HG02642 (cell line): ENCODE results near the gene ULK3.

Experiments
- ATAC-seq: cut with Tn5 transposase; IDR thresholded peaks from one replicate; pipeline ENCODE4 v1.9.1; 2021; ENCODE audit warnings: mild to moderate bottlenecking; ENCODE audit not compliant: unreplicated experiment, poor library complexity

ULK3 gene

DNA sequence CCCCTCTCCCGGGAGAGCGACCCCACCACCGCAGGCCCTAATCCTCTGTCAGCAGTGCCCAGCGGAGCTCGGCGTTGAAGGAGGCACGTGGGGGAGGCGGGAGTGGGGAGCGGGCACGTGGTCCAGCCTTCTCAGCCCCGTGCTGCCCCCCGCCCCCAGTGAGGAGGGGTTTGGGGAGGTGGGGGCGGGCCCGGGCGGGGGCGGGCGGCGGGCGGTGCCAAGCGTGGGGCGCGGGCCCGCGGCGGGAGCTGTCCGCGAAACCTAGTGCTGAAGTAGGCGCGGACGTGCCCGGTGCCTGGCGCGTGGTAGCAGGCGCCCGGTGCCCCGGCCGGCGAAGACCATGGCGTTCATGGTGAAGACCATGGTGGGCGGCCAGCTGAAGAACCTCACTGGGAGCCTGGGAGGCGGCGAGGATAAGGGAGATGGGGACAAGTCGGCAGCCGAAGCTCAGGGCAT is 16.6 kb downstream of the ULK3 start, which contains the start of gene CPLX3:
Gene CPLX3 (plus strand): TSS at position 264 of the 456 bp plus-strand sequence. CDS start 77 bp downstream, at position 341.
- ATAC-seq = no peak

DNA sequence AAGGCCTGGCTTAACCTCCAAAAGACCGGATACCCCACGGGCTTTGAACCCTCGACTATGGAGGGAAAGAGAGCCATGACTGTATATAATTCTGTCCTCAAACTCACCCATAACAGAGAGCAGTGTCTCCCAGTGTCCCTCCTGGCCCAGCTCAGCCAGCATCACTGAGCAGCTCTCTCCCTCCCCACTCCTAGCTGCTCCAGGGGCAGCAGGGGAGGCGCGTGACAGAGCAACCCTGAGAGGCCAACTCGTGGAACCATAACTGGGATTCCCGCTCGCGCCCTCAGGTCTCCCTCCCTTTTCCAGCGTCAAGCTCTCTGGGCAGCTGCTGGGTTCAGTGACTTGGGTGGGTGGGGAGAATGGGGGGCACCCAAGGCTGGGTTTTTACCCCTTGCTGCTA is 17.1 kb downstream of the ULK3 start:
- ATAC-seq = no peak

DNA sequence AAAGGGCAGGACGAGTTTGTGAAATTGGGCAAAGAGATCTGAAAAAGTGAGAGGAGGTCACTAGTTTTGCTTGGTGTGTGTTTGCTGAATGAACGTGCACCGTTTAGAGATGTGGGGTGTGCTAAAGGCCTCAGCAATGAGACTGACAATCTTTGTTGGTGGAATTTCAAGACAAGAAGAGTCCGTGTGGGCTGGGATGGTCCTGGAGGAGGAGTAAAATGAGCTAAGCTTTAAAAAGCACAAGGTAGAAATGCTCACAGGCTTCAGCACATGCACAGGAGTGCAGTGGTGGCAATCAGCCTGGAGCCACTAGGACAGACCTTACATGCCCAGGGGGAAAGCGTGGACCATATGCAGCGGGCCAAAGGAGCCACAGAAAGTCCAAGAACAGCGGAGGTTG is 18.0 kb downstream of the ULK3 start:
- ATAC-seq = no peak

DNA sequence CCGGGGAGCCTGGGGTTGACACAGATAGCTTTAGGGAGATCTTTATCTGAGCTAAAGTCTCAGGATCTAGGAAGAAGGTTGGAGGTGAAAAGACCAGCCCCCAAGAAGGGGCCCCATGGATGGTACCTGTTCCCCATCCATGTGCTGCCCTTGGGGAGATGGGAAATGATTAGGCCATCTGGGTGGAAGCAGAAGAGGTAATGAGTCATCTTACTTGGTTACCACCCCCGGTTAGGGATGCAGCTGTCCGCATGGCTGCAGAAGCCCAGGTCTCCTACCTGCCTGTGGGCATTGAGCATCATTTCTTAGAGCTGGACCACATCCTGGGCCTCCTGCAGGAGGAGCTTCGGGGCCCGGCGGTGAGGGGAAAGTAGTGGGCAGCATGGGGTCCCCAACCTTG is 19.6 kb downstream of the ULK3 start:
- no peak for ATAC-seq

DNA sequence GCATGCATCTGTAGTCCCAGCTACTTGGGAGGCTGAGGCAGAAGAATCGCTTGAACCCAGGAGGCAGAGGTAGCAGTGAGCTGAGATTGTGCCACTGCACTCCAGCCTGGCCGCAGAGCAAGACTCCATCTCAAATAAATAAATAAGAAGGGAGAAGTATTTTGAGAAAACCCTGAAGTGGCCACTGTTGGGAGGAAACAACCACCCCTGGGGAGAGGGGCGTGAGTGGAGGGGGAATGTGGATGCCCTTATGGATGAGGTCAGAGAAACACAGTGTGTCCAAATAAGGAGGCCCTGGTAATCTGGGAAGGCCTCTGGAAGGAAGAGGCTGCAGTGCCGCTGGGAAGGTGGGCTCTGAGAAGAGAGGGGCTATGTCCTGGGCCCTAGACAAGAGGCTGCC is 20.7 kb downstream of the ULK3 start:
- no peak for ATAC-seq

DNA sequence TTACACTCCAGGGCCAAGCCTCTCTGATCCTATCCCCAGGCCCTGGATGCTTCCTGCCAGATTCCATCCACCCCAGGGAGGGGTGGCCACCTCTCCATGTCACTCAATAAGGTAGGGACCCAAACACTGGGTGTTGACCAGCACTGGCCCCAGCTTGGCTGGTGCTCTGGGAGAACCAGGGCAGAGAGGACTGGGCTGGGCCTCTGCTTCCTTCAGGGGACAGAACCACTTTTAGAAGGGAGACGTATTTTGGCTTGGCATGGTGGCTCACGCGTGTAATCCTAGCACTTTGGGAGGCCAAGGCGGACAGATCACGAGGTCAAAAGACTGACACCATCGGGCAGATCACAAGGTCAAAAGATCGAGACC is 21.2 kb downstream of the ULK3 start:
- ATAC-seq = no peak

DNA sequence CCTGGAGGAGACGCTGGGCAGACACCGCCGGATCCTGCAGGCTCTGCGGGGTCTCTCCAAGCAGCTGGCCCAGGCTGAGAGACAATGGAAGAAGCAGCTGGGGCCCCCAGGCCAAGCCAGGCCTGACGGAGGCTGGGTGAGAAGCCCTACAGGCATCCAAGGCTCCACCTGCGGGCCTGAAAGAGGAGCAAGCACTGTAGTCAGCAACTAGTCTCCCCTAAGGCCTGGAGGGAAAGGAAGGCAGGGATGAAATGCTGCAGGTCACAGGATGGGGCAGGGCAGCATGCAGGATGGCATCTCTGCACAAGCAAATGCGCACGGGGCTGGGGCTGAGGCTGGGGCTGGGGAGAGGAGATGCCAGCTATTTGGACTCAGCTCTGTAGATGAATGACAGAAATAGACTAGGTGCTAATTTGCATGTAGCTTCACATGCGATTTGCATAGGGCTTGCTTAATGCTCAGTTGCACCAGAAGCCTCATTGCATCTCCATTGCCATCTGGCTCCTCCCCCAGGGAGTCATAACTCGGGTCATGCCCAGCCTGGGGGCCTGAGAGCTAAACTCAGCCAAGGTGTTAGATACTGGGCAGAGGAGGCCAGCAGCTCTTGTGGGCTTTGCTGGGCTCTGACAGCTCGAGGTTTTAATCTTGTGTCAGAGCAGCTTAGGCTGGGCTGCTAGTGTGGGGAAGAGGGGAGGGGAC is 21.7 kb downstream of the ULK3 start:
- ATAC-seq = peak; percentile 63

DNA sequence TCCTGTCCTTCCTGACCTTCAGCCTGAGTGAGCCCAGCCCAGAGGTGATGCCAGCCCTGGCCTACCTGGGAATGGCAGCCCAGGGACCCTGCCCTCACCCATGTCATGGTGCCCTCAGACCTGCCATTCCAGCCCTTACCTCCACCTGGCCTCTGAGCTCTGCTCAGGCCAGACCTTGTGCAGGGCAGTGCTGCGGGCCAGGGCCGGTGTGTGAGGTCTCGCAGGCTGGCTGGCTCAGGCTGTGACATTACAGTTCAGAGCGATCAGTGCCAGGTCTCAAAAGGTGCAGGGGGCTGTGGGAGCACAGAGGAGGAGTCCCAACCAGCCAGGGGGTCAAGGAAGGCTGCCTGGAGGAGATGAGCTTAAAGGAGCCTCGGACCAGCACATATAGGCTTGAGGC is 22.9 kb downstream of the ULK3 start:
- ATAC-seq = no peak

DNA sequence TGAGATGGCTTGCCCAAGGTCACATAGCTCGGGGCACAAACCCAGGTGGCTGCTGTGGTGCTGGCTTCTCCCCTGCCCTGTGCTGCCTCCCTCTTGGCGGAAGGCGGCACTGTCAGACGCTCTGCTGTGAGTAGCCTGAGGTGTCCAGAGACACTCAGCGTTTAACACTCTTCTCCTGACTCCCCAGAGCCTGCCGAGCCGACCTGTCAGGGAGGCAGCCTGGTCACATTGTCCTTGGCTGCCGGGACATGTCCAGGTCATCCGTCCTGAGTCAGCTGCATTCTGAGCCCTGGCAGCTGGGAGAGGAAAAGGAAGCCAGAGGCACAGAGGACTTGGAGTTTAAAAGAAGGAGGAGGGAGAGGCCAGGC is 25.6 kb downstream of the ULK3 start:
- no peak for ATAC-seq

DNA sequence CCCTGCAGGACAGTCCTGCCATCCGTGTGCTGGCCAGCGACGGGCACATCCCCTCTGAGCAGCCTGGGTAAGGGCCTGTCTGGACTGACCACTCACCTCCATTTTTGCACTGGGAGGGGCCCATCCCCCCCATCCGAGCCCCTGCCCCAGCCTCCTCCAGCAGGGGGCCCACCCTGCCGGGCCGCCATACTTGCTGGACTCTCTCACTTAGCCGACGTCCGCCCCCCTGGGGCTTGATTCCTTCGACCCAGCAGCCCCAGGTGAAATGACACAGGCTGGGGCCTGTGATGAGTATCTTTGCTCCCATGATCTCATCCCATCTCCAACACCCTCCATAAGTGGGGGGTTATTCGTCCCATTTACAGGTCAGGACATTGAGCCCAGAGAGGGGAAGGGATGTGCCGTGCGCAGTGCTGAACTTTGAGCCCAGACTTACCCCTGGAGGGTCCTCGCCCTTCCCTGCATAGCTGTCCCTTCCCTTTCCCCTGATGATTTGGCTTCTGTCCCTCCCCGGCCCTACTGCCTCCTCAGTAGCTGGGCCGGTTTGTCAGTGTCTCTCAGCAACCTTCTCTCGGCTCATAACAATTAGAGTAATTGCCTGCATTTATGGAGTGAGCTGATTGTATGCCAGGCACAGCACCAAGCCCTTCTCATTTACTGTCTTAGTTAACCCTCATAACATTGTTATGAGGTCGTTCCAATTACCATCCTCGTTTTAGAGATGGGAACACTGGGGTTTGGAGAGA is 26.2 kb downstream of the ULK3 start:
- no peak for ATAC-seq

DNA sequence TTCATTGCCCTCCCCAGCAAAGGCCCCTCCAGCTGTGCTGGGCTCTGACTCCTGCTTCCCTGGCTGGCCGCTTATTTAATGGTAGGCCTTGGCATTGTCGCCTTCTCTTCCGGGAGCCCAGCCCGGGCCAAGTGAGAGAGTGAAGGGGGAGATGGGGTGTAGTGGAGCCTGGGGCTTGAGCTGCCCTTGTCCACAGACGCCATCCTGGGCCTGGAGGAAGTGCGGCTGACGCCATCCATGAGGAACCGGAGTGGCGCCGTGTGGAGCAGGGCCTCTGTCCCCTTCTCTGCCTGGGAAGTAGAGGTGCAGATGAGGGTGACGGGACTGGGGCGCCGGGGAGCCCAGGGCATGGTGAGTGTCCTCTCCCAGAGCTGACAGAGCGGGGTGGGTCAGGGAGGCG is 27.0 kb downstream of the ULK3 start:
- ATAC-seq = no peak

DNA sequence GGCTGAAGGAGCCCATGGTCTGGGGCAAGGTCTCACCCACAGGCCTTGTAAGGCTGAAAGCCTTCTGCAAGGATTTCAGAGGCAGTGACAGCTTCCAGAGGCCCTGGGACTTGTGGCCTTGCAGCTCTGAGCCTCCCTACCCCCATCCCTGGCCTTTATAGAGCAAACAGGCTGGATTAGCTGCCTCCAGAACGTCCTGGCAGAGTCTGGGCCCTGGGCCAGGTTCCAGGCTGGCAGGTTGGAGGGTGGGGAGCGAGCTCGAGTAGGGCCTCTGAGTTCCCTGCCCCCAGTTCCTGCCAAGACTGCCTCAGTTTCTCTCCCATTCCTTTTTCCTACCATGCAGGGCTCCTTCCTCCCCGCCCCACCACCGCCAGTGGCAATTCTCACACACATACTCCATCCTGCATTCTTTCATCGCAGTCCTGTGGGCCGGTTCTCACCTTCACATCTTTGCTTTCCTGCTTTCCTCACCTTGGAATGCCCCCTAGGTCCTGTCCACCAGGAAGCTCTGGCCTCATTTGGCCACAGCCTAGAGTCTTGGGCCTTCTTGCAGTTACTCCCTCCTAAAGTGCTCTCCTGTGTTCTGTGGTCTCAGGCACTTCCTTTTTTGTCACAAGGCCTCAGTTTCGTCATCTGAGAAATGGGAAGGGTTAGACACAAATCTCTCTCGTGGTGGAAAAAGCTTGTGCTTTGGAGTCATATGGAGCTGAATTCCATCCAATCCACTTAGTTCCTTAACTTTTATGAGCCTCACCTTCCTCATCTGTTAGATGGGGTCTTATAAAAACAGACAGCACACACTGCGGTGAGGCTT is 27.6 kb downstream of the ULK3 start:
- no peak for ATAC-seq

DNA sequence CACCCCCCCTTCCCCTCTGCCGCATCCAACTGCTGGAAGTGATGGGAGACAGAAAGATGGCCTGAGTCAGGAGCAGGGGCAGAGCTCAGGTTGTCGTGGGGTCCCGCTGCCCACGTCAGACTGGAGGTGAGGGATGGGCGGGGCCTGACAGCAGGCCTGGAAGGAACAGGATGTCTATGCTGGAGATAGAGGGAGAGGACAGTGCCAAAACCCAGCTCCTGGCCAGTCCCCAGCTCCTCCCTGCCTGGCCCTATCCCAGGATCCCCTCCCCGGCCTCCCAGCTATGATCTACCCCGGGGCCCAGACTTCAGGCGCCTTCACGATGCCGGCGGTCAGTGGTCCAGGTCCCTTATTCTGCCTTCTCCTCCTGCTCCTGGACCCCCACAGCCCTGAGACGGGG is 30.4 kb downstream of the ULK3 start, which contains the start of gene LMAN1L:
Gene LMAN1L (plus strand): TSS at position 303 of the 400 bp plus-strand sequence. CDS start 20 bp downstream, at position 323.
- ATAC-seq = no peak

DNA sequence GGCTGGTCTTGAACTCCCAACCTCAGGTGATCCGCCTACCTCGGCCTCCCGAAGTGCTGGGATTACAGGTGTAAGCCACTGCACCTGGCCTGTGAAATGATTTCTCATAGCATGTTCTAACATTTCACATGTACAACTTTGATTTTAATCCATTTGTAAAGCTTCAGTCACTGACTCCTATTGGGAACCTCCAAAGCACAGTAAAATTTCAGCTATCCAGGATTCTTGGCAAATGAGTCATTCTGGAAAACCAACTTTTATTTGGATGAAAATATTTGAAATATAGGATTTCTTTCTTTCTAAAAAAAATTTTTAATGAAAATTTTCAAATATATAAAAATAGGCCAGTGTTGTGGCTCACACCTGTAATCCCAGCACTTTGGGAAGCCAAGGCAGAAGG is 33.0 kb downstream of the ULK3 start:
- no peak for ATAC-seq

DNA sequence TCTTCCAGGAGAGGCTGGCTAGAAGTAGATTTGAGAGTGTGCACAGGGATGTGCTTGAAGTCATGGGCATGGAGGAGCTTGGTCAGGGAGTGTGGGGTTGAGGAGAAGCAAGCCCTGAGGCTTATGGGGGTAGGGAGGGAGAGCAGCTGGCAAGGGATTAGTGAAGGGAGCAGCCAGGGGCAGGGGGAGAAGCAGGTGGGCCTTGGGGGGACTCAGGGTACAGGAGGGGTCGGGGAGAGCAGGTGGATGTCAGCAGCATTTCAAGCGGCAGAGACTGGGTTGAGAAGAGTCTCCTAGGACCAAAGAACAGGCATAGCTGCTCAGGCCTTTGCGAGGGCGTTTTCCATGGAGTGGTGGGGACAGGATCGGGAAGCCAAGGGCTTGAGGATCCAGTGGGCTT is 33.7 kb downstream of the ULK3 start:
- no peak for ATAC-seq

DNA sequence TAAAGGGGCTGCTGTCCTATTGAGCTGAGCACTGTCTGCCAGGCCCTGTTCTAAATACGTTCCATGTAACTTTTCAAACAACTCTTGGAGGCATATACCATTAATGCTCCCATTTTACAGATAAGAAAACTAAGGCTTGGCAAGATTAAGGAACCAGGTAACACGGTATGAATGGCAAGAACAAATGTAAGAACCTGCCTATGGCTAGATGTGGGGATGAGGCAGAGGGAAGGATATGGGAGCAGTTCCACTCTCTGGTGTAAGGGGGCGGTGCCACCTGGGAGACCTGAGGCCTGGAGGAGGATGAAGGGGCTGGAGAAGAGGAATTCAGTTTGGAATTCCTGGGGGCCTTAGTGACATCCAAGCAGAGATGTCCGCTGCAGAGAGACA is 34.1 kb downstream of the ULK3 start:
- ATAC-seq = no peak

DNA sequence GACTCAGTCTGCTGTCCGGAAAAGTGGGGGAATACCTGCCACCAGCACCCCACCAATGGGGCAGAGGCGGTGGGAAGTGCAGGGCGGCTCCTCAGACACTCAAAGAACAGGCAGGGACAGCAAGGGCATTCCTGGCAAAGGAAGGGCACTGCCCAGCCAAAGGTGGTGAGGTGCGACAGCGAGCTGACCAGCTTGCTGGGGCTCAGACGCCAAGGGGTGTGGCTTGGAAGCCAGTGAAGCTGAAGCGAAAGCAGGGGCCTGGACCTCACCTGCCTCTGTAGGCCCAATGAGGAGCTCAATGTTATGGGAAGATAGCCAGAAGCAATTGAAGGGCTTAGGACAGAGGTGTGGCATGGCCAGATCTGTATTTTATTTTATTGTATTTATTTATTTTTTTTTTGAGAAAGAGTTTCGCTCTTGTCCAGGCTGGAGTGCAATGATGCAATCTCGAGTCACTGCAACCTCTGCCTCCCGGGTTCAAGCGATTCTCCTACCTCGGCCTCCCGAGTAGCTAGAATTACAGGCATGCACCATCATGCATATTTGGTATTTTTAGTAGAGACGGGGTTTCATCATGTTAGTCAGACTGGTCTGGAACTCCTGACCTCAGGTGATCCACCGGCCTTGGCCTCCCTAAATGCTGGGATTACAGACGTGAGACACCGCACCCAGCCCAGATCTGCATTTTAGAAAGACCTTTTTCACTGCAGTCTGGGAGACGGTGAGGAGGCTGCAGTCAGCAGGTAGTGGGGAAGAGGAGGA is 34.7 kb downstream of the ULK3 start:
- ATAC-seq = no peak

DNA sequence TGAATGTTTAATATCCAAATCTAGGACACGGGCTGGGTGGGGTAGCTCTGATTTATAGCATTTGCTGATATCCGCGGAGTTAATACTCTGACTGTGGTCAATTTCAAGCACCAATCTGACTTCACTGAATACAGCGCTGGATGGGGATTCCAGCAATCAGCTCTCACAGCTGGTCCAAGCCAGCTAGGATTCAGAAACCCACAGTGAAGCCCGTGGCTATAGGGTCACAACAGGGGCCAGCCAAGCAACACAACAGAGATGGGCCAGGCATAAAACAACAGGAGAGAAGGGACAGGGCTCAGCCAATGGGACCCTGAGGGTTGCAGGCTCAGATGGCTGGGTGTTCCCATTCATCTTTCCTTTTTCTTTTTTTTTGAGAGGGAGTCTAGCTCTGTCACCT is 35.7 kb downstream of the ULK3 start:
- no peak for ATAC-seq

DNA sequence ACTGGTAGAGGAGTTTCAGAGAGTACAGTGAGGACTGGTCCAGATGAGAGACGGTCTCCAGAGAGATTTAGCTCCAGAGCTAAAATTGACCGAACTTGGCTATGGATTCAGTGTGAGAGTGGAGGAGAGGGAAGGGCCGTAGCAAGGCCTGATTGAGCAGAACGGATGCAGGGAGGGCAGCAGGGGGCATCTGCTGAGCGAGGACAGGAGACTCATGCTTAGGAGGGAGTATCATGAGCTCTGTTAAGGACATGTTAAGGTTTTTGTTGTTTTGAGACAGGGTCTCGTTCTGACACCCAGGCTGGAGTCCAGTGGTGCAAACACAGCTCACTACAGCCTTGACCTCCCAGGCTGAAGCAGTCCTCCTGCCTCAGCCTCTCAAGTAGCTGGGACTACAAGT is 38.0 kb downstream of the ULK3 start:
- no peak for ATAC-seq

DNA sequence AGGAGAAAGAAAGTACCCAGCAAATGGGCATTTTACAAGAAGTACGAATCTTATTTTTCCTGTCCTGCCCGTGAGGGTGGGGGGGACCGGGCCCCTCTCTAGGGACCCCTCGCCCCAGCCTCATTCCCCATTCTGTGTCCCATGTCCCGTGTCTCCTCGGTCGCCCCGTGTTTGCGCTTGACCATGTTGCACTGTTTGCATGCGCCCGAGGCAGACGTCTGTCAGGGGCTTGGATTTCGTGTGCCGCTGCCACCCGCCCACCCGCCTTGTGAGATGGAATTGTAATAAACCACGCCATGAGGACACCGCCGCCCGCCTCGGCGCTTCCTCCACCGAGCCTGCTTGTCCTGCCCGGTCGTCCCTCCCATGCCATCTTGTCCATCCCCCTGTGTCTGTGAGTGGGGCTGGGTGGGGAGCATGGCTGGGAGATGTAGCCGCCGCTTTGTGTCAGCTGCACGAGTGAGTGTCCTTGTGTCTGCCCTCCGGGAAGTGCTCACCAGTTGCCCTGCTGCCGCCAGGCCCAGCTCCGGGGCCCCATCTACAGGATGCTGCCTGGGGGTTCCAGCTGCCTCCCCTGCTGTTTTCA is 40.0 kb downstream of the ULK3 start:
- no peak for ATAC-seq
